HepG2 (cell line): ENCODE data around the gene TYW1B. TPM values are rescaled to one million over a fixed set of nuclear protein-coding genes. Genes with fewer than 3 reads are reported as not detected.
"Not testable (repeated sequence)": the region's sequence is repeated elsewhere in the genome, so short reads cannot be mapped to it uniquely, and the experiment has no call there.

Experiments used
- ATAC-seq: fragments of 200-7000 bp; cut with Tn5 transposase; 3 replicates; pipeline ENCODE4 v1.9.1; 2020; ENCODE audit warnings: mild to moderate bottlenecking, moderate library complexity
- BruUV-seq: library from RNA; stranded (reverse); fragments of 400-500 nt; replicated peaks from 2 replicates; lab custom pipeline; 2021; lab: Mats Ljungman, UMichigan
- CTCF ChIA-PET: fragments of 300-600 bp; formaldehyde crosslinking; extraction: SDS; loops from one replicate; lab custom pipeline; 2021; ENCODE audit warnings: low total read pairs, inconsistent platforms, low intra/inter-chr PET ratio; lab: Yijun Ruan, JAX
- POLR2A ChIA-PET: fragments of 350-600 bp; sonication (Branson Sonifier 250); formaldehyde crosslinking; loops from one replicate; lab custom pipeline; 2020; ENCODE audit warnings: antibody characterized with exemption, inconsistent platforms; lab: Yijun Ruan, JAX
- DNase-seq: peaks from one replicate; pipeline ENCODE4 v3.0.0-alpha.2; 2015; ENCODE audit warnings: low spot score
- FAIRE-seq: peaks from 3 replicates; lab custom pipeline; 2011; peaks lifted over from hg19 to GRCh38; lab: Jason Lieb, UNC
- H2AFZ ChIP-seq: one replicate; pipeline ENCODE4 v1.6.1; 2011; ENCODE audit warnings: low read length, inconsistent platforms
- H3K27ac ChIP-seq: fragments of 300-600 bp; 3 replicates; pipeline ENCODE4 v1.8.0; 2011; ENCODE audit warnings: mixed run types, mild to moderate bottlenecking, mixed read lengths, low read length, inconsistent platforms; ENCODE audit not compliant: insufficient read depth; ENCODE audit errors: extremely low read length
- H3K27me3 ChIP-seq, 2 experiments: fragments of 200-600 bp in 1 of 2; 2 replicates in 1 of 2; 3 replicates in 1 of 2; pipeline versions ENCODE4 v1.6.0 to v1.8.0; 2011; ENCODE audit warnings: low read length in 2 of 2, mild to moderate bottlenecking in 2 of 2, moderate library complexity in 2 of 2, inconsistent platforms in 1 of 2; ENCODE audit not compliant: insufficient read depth in 2 of 2, control insufficient read depth in 1 of 2
- H3K36me3 ChIP-seq, 2 experiments: fragments of 200-600 bp in 1 of 2; replicated peaks in 1 of 2; 2 replicates in 1 of 2; 3 replicates in 1 of 2; pipeline versions ENCODE4 v1.5.1 to v1.8.0; 2011; ENCODE audit warnings: low read length in 2 of 2, inconsistent platforms in 1 of 2; ENCODE audit not compliant: insufficient read depth in 2 of 2, control insufficient read depth in 1 of 2
- H3K4me1 ChIP-seq: 2 replicates; pipeline ENCODE4 v1.5.1; 2012; ENCODE audit warnings: low read length, inconsistent platforms; ENCODE audit not compliant: insufficient read depth
- H3K4me2 ChIP-seq: 2 replicates; pipeline ENCODE4 v1.6.0; 2011; ENCODE audit warnings: low read depth, low read length, inconsistent platforms
- H3K4me3 ChIP-seq, 3 experiments: fragments of 200-600 bp in 1 of 3; sonication (generic), shearing (Covaris generic) in 1 of 3; replicated peaks in 1 of 3; 2 replicates each; pipeline ENCODE4 v1.5.1; 2011 to 2016; ENCODE audit warnings: low read length in 3 of 3, inconsistent platforms in 2 of 3, low read depth in 2 of 3, mild to moderate bottlenecking in 2 of 3, control low read depth in 1 of 3, mixed read lengths in 1 of 3; ENCODE audit not compliant: insufficient read depth in 1 of 3
- H3K79me2 ChIP-seq: one replicate; pipeline ENCODE4 v1.6.1; 2011; ENCODE audit warnings: low read length, inconsistent platforms; ENCODE audit not compliant: insufficient read depth
- H3K9ac ChIP-seq: 2 replicates; pipeline ENCODE4 v1.6.0; 2011; ENCODE audit warnings: mild to moderate bottlenecking, low read depth, low read length, inconsistent platforms; ENCODE audit not compliant: insufficient read depth
- H3K9me3 ChIP-seq: 2 replicates; pipeline ENCODE4 v1.5.1; 2012; ENCODE audit warnings: mild to moderate bottlenecking, low read length
- H4K20me1 ChIP-seq: 2 replicates; pipeline ENCODE4 v1.6.0; 2011; ENCODE audit warnings: inconsistent platforms, mild to moderate bottlenecking, low read length, moderate library complexity; ENCODE audit not compliant: insufficient read depth
- FOXP1 ChIP-seq, 2 experiments: fragments of 450-650 bp in 1 of 2; IDR thresholded peaks; 2 replicates each; pipeline ENCODE4 v1.6.1; 2017 to 2018; ENCODE audit warnings: antibody characterized with exemption in 1 of 2
- ZFX ChIP-seq: sonication (generic); formaldehyde crosslinking; IDR thresholded peaks from 2 replicates; pipeline ENCODE4 v1.4.0; 2020; ENCODE audit warnings: mild to moderate bottlenecking, low read depth, missing genetic modification reagents, moderate library complexity
- WGBS: methylation state at CpG from one replicate; pipeline ENCODE4 v1.1.6; 2017; ENCODE audit warnings: low lambda C conversion rate; 5-methylcytosine and 5-hydroxymethylcytosine counted together
- in situ Hi-C: cut with HindIII; loops from 2 replicates; pipeline ENCODE4 v1.10.0; 2017; ENCODE audit warnings: low pct_unique_long_range_greater_than_20kb; ENCODE audit not compliant: extremely low pct_ligation_motif_present
- intact Hi-C: fragments of 100-400 bp; cut with micrococcal nuclease; formaldehyde crosslinking; loops from one replicate; pipeline ENCODE4 v1.10.0; 2022; ENCODE audit not compliant: unreplicated experiment
- polyA plus RNA-seq, 8 experiments: library from polyadenylated mRNA; depleted of rRNA in 3 of 8; stranded (reverse) in 7 of 8; unstranded in 1 of 8; fragments of >200 nt; fragmentation: Illumina TruSeq in 4 of 8; extraction: Trizol in 4 of 8; gene quantifications; 2 replicates each; pipeline versions ENCODE4 v1.2.1 to v1.2.3, GENCODE V29; 2011 to 2016; ENCODE audit warnings: low read depth in 4 of 8, missing spikeins in 1 of 8, mixed read lengths in 1 of 8; ENCODE audit not compliant: insufficient read depth in 1 of 8
- total RNA-seq, 5 experiments: library from RNA; depleted of rRNA; stranded (reverse); fragments of >200 nt; fragmentation: Illumina TruSeq; extraction: Trizol; gene quantifications; 2 replicates each; pipeline ENCODE4 v1.2.3, GENCODE V29; 2016; ENCODE audit warnings: low read depth in 1 of 5
- TF ChIP-seq, protein P1 (sequence below): sonication (generic); formaldehyde crosslinking; IDR thresholded peaks from 2 replicates; pipeline ENCODE4 v1.4.0; 2020; ENCODE audit warnings: missing genetic modification reagents, mild to moderate bottlenecking, borderline replicate concordance

The TYW1B gene
- total and polyA plus RNA-seq, 2 of the 13 experiments (the other 11 are each of a cell fraction or from before 2014, with no cell fraction given) = 2.0 to 5.5 TPM

DNA sequence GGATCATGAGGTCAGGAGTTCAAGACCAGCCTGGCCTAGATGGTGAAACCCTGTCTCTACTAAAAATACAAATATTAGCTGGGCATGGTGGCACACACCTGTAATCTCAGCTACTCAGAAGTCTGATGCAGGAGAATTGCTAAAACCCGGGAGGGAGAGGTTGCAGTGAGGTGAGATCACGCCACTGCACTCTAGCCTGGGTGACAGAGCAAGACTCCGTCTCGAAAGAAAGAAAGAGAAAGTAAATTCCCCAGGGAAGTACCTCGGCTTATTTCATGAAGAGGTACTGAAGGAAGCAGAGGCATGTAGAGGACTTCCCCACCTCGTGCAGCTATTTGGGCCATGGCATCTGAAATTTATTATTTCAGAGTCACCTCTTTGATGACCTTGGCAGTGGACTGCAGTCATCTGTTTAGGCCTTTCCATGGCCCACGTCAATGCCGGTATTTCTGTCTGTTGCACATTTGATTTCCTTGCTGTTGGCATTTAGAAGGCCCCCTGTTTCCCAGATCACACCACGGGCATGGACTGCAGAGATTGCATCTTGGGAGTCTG lies 30.9 kb upstream of the TYW1B start:
- BruUV-seq, FAIRE-seq, H3K9ac ChIP-seq, H3K79me2 ChIP-seq, H3K27me3 ChIP-seq, intact Hi-C loops, DNase-seq, H3K27ac ChIP-seq, H4K20me1 ChIP-seq, H3K36me3 ChIP-seq, ATAC-seq, H3K9me3 ChIP-seq, in situ Hi-C loops, CTCF ChIA-PET: not testable (repeated sequence)
- H3K4me2 ChIP-seq = peak overlapping the region; percentile 56
- peaks cover 17% of the 10 kb centered on the region; the same call in 1 of the 2 replicates for H3K4me1 ChIP-seq
- H3K4me3 ChIP-seq = peak overlapping the region in 2 of 3 experiments; percentile 32 to 33; a peak in 5 of 6 replicates
- POLR2A ChIA-PET = interaction anchor here (1.3 kb wide), 1 partner anchor 29 kb away, joined by 5 read pairs; no protein-coding TSS in a partner anchor
- 0 out of 2 replicates have a peak, but pooled peaks have one; percentile 21 for TF ChIP-seq ZFX (CRISPR knock-in tag)
- H2AFZ ChIP-seq = peak overlapping the region; percentile 18
- WGBS = 14% methylated on average over 9 of the region's 9 CpGs

DNA sequence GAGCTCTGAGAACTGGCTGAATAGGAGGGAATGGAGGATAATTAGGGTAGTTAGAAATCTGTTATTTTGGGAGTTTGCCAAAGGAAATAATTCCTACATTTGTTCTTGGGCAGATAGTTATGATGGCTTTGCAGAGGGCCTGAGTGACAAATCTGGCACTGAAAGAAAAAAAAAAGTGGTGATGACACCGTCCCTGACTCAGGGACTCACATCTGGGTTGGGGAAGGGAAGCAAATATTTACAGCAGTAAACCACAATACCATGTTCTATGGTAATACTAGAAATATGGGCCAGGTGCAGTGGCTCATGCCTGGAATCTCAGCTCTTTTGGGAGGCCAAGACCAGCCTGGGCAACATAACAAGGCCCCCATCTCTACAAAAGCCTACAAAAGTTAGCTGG lies 29.9 kb upstream of the TYW1B start:
- H3K4me3 ChIP-seq; H3K9ac ChIP-seq; in situ Hi-C loops; CTCF ChIA-PET; BruUV-seq; H3K36me3 ChIP-seq; FAIRE-seq; TF ChIP-seq FOXP1 (IDR thresholded peaks at IDR 0.05): not testable (repeated sequence)
- ATAC-seq (peak; percentile 67; the same call in 2 of the 3 replicates), DNase-seq (peak; percentile 9)
- WGBS = 5% methylated on average over 1 of the region's 1 CpG
- TF ChIP-seq, protein P1, sequence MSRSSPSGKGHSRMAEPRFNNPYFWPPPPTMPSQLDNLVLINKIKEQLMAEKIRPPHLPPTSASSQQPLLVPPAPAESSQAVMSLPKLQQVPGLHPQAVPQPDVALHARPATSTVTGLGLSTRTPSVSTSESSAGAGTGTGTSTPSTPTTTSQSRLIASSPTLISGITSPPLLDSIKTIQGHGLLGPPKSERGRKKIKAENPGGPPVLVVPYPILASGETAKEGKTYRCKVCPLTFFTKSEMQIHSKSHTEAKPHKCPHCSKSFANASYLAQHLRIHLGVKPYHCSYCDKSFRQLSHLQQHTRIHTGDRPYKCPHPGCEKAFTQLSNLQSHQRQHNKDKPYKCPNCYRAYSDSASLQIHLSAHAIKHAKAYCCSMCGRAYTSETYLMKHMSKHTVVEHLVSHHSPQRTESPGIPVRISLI (CRISPR knock-in tag) = 0 out of 2 replicates have a peak, but pooled peaks have one; percentile 30
- 0 out of 2 replicates have a peak, but pooled peaks have one; percentile 27 for TF ChIP-seq FOXP1 (CRISPR knock-in tag; IDR thresholded peaks at IDR 0.05)
- TF ChIP-seq, all 625 proteins: peak for 2; not testable (repeated sequence) for 623
- POLR2A ChIA-PET, H3K27me3 ChIP-seq, H3K79me2 ChIP-seq, intact Hi-C loops, H4K20me1 ChIP-seq, H2AFZ ChIP-seq, H3K27ac ChIP-seq, H3K4me2 ChIP-seq, H3K9me3 ChIP-seq: not testable (repeated sequence)
- H3K4me1 ChIP-seq = peaks cover 17% of the 10 kb centered on the region; the same call in 1 of the 2 replicates

DNA sequence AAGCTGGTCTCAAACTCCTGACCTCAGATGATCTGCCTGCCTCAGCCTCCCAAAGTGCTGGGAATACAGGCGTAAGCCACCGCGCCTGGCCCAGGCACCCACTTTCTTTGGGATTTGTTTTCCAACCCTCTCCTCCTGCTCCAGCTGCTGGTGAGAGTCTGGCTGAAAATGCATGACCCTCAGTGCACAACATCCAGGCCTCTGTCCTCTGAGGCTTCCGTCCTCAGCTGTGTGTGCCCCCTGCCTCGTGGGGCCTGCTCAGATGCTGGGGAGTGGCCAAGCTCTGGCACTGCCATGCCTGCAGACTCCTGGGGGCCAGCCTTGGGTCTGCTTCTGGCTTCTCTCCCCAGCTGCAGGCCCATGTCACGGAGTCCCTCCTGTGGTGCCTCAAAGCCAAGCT lies 27.3 kb upstream of the TYW1B start:
- H3K9me3 ChIP-seq, H2AFZ ChIP-seq, H3K4me3 ChIP-seq, intact Hi-C loops, in situ Hi-C loops, BruUV-seq, H3K79me2 ChIP-seq, CTCF ChIA-PET, H3K9ac ChIP-seq, POLR2A ChIA-PET, H3K27me3 ChIP-seq, DNase-seq, H4K20me1 ChIP-seq, FAIRE-seq, H3K27ac ChIP-seq, H3K4me2 ChIP-seq, H3K36me3 ChIP-seq: not testable (repeated sequence)
- peak; percentile 67 for ATAC-seq
- WGBS = 84% methylated on average over 4 of the region's 6 CpGs
- H3K4me1 ChIP-seq = peaks cover 17% of the 10 kb centered on the region; the same call in 1 of the 2 replicates
